ENCODE data around the gene CSAD.

Gene CSAD

DNA sequence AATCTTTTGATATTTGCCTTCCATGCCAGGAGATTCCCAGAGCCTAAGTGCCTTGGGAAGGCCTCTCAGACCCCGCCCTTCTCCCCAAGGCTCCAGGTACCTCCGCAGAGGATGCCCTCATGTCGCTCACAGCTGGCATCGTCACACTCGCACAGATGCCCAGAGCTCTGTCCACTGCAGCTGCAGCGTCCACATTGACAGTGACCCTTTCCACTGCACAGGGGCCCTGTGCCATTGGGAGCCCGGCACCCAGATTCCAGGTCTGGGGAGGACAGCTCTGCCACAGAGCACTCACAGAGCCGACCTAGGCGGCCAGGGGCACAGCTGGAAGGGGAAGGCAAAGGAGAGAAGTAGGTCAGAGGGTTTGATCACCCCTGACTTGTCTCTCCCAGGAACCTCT is 12.3 kb upstream of the CSAD start:
- Histone ChIP-seq H3K27me3 (no peaks in the 10 kb centered on the region), H3K9me3 (no peaks in the 10 kb centered on the region), H3K36me3 (peaks cover under 1% of the 10 kb centered on the region; the same call in 1 of the 2 replicates)

DNA sequence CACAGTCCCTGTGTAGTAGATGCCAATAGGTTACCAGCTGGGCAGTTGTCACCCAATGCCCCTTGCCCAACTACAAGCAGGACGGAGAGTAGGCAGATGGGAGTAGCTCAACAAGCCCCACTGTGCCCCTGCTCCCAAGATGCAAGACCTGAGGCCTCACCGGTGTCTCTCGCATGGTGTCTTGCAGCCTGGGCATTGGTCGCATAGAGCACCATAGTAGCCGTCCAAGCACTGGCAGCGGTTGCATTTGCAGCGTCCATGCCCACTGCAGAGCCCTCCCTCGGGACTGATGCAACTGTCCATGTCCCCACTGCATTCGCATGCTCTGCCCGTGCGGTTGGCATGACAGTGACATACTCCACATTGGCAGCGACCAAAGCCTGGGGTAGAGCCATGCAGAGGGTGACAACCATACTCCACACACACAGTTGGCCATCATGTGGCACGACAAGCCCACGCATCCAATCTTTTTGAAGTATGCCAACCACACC is 11.9 kb upstream of the CSAD start:
- no peaks in the 10 kb centered on the region for H3K9me3 ChIP-seq
- no peaks in the 10 kb centered on the region for H3K27me3 ChIP-seq
- peaks cover 5% of the 10 kb centered on the region for H3K36me3 ChIP-seq
- H3K4me3 ChIP-seq (ENCODE audit: low read depth, low read length) = no peak overlapping the region
- H3K4me1 ChIP-seq = no peaks in the 10 kb centered on the region
- DNase-seq = no peak
- TF ChIP-seq, protein P1, sequence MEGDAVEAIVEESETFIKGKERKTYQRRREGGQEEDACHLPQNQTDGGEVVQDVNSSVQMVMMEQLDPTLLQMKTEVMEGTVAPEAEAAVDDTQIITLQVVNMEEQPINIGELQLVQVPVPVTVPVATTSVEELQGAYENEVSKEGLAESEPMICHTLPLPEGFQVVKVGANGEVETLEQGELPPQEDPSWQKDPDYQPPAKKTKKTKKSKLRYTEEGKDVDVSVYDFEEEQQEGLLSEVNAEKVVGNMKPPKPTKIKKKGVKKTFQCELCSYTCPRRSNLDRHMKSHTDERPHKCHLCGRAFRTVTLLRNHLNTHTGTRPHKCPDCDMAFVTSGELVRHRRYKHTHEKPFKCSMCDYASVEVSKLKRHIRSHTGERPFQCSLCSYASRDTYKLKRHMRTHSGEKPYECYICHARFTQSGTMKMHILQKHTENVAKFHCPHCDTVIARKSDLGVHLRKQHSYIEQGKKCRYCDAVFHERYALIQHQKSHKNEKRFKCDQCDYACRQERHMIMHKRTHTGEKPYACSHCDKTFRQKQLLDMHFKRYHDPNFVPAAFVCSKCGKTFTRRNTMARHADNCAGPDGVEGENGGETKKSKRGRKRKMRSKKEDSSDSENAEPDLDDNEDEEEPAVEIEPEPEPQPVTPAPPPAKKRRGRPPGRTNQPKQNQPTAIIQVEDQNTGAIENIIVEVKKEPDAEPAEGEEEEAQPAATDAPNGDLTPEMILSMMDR (IDR thresholded peaks at IDR 0.05; ENCODE audit: low read depth, low read length) = no peak

More for the DNA sequence above, 12.3 kb upstream of the CSAD start:
- Histone ChIP-seq H3K4me3 (ENCODE audit: low read depth, low read length) (no peak overlapping the region), H3K4me1 (no peaks in the 10 kb centered on the region; the same call in 1 of the 2 replicates)
- no peak for DNase-seq
- TF ChIP-seq, protein P1 (IDR thresholded peaks at IDR 0.05; ENCODE audit: low read depth, low read length) = no peak

DNA sequence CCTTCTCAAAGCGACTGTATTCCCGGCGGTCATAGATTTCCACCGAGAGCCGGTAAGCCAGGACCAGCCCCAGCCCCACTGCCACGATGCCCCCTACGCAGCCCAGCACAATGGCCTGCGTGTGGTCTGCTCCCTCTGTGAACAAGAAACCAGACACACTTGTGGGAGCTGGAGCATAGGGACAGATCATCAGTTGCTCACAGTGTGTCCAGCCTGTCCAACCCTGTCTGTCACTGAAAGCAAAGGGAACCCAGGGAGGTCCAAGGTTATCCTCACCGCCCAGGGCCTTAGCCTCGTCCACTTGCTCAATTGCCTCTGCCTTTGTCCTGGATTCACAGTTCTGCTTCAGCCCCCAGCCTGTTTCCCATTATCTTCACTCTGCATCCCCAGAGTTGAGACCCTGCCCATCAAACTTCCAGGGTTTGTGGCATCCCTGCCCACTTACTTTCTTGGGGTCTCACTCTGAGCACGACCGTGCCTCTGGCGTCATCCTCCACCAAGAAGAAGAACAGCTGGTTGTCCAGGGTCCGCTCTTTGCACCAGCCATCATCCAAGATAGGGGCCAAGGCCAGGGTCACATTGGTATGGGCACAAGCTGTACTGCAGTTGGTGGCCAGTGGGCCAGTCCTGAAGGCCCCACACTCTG is 11.3 kb upstream of the CSAD start:
- H3K4me3 ChIP-seq (ENCODE audit: low read depth, low read length) = no peak overlapping the region
- H3K36me3 ChIP-seq = peaks cover 11% of the 10 kb centered on the region
- no peak for DNase-seq
- no peaks in the 10 kb centered on the region for H3K27me3 ChIP-seq
- TF ChIP-seq, protein P1 (IDR thresholded peaks at IDR 0.05; ENCODE audit: low read depth, low read length) = no peak
- no peaks in the 10 kb centered on the region for H3K9me3 ChIP-seq
- no peaks in the 10 kb centered on the region for H3K4me1 ChIP-seq

DNA sequence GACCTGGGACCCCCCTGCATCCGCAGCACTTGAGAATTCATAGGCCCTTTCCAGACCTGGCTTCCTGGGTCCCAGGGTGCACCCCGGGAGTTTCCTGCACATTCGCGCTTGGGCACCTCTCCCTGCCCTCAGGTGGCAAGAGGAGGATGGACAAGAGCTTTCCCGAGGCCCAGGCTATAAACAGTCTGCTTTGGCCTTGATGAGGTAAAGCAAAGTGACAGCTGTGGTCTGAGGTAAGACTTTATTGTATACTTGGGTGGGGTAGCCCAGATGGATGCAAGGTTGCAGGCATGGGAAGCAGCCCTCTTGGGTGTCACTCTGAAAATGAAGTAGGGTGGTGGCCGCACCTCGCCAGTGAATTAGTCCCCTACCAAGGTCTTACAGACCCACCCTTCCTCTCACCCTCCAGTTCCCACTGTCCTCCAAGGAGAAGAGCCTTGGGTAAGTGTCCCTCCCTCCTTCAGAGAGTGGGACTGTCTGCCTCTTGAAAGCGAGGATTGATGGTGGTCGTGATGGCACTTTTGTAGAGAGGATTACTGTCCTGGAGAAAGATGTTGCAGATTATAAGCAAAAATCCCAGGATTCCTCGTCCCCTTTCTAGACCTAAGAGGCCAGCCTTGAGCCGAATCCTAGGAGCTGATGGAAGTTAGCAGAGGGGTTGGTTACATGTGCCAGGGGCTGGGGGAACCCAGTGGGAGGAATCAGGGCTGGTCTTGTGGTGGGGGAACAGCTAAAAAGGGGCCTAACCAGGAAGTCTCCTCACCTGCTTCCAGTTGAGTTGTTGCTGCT is 10.6 kb upstream of the CSAD start:
- DNase-seq = no peak
- H3K27me3 ChIP-seq = no peaks in the 10 kb centered on the region
- TF ChIP-seq, protein P1 (IDR thresholded peaks at IDR 0.05; ENCODE audit: low read depth, low read length) = no peak
- no peak overlapping the region for H3K4me3 ChIP-seq (ENCODE audit: low read depth, low read length)
- H3K36me3 ChIP-seq = peaks cover 18% of the 10 kb centered on the region
- no peaks in the 10 kb centered on the region for H3K4me1 ChIP-seq
- H3K9me3 ChIP-seq = no peaks in the 10 kb centered on the region

DNA sequence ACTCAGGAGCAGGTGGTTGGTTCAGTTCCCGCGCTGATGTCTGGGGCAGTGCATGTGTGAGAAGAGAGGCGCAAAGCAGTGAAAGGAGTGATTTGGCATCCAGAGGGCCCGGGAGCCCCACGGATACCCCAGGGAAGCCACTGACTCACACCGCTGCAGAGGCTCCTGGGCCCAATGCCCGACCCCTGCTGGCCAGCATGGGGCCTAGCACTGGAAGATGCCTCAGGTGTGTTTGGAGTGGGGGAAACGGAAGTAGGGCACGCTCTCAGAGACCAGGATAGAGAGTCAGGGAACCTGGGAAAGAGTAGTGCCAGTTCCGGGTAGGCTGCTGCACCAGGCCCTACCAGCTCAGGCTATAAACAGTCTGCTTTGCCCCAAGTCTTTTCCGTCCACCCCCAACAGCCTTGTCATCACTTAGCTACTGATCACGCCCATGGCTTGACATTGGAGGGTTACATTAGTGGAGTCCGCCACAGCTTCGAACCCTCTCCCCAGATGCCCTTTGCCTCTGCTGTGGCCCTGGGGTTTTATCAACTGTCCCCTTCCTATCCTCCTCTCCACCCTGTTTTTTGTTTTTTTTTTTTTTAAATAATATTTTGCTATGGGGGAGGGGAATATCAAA is 9.5 kb upstream of the CSAD start:
- no peaks in the 10 kb centered on the region for H3K4me1 ChIP-seq
- peaks cover 29% of the 10 kb centered on the region for H3K36me3 ChIP-seq
- TF ChIP-seq, protein P1 (IDR thresholded peaks at IDR 0.05; ENCODE audit: low read depth, low read length) = peak; percentile 94
- H3K27me3 ChIP-seq = no peaks in the 10 kb centered on the region
- no peak overlapping the region for H3K4me3 ChIP-seq (ENCODE audit: low read depth, low read length)
- H3K9me3 ChIP-seq = no peaks in the 10 kb centered on the region
- DNase-seq = peak; percentile 74

Data from BE2C (cell line).